SK-N-SH (cell line): ENCODE measurements around the gene LRRC42. TPM values are rescaled to one million over a fixed set of nuclear protein-coding genes. Genes with fewer than 3 reads are reported as not detected.
"Not testable (repeated sequence)": the region's sequence is repeated elsewhere in the genome, so short reads cannot be mapped to it uniquely, and the experiment has no call there.

Experiments
- CTCF ChIA-PET: fragments of 300-600, 350-600 bp; formaldehyde crosslinking; extraction: SDS; loops from one replicate; lab custom pipeline; 2021; lab: Yijun Ruan, JAX
- POLR2A ChIA-PET: fragments of 350-600 bp; sonication (Branson Sonifier 250); formaldehyde crosslinking; extraction: SDS; loops from one replicate; lab custom pipeline; 2020; ENCODE audit warnings: antibody characterized with exemption, inconsistent platforms; lab: Yijun Ruan, JAX
- DNase-seq: peaks from one replicate; pipeline ENCODE4 v3.0.0; 2012
- H2AFZ ChIP-seq: fragments of 200-600 bp; sonication (generic); 2 replicates; pipeline ENCODE4 v1.8.1; 2016; ENCODE audit warnings: antibody characterized with exemption, mild to moderate bottlenecking, low read depth
- H3F3A ChIP-seq: fragments of 200-600 bp; sonication (generic); replicated peaks from 2 replicates; pipeline ENCODE3; 2016; ENCODE audit warnings: antibody characterized with exemption, mild to moderate bottlenecking; ENCODE audit not compliant: insufficient read depth
- H3K27ac ChIP-seq, 2 experiments: fragments of 200-500 bp in 1 of 2; fragments of 200-600 bp in 1 of 2; sonication (Bioruptor generic) in 1 of 2; sonication (generic), shearing (Covaris generic) in 1 of 2; 2 replicates each; pipeline versions ENCODE4 v1.5.1 to v1.6.1; 2014 to 2016; ENCODE audit warnings: low read depth in 2 of 2, inconsistent platforms in 1 of 2, low read length in 1 of 2, mild to moderate bottlenecking in 1 of 2, mixed read lengths in 1 of 2
- H3K27me3 ChIP-seq: fragments of 200-600 bp; sonication (generic), shearing (Covaris generic); 2 replicates; pipeline ENCODE4 v1.6.1; 2016; ENCODE audit warnings: mixed run types; ENCODE audit not compliant: insufficient read depth
- H3K36me3 ChIP-seq, 2 experiments: fragments of 200-500 bp in 1 of 2; fragments of 200-600 bp in 1 of 2; sonication (Bioruptor generic) in 1 of 2; sonication (generic) in 1 of 2; replicated peaks in 1 of 2; 2 replicates each; pipeline versions ENCODE3 to v1.5.1; 2014 to 2016; ENCODE audit warnings: low read length in 1 of 2, mild to moderate bottlenecking in 1 of 2; ENCODE audit not compliant: insufficient read depth in 2 of 2, control insufficient read depth in 1 of 2
- H3K4me1 ChIP-seq, 2 experiments: fragments of 200-500 bp in 1 of 2; fragments of 200-600 bp in 1 of 2; sonication (Bioruptor generic) in 1 of 2; sonication (generic), shearing (Covaris generic) in 1 of 2; 2 replicates each; pipeline versions ENCODE4 v1.5.1 to v1.6.1; 2014 to 2016; ENCODE audit warnings: low read depth in 1 of 2, low read length in 1 of 2, mixed run types in 1 of 2; ENCODE audit not compliant: insufficient read depth in 2 of 2, control insufficient read depth in 1 of 2
- H3K4me2 ChIP-seq: fragments of 200-600 bp; sonication (generic), shearing (Covaris generic); 2 replicates; pipeline ENCODE4 v1.6.1; 2017; ENCODE audit warnings: mixed run types
- H3K4me3 ChIP-seq, 2 experiments: fragments of 200-500 bp in 1 of 2; fragments of 200-600 bp in 1 of 2; sonication (Bioruptor generic) in 1 of 2; sonication (generic), shearing (Covaris generic) in 1 of 2; 2 replicates each; pipeline versions ENCODE4 v1.5.1 to v1.8.1; 2014 to 2016; ENCODE audit warnings: low read depth in 2 of 2, inconsistent platforms in 1 of 2, low read length in 1 of 2, mild to moderate bottlenecking in 1 of 2, mixed read lengths in 1 of 2, moderate library complexity in 1 of 2
- H3K79me2 ChIP-seq: fragments of 200-600 bp; sonication (generic); 2 replicates; pipeline ENCODE4 v1.8.1; 2017; ENCODE audit warnings: mild to moderate bottlenecking; ENCODE audit not compliant: insufficient read depth
- H3K9ac ChIP-seq: fragments of 200-600 bp; sonication (generic); 2 replicates; pipeline ENCODE4 v1.6.1; 2017; ENCODE audit warnings: mixed run types
- H3K9me2 ChIP-seq: fragments of 200-600 bp; sonication (generic); 2 replicates; pipeline ENCODE4 v1.6.1; 2017; ENCODE audit warnings: mixed run types
- H3K9me3 ChIP-seq: fragments of 200-600 bp; sonication (generic); 2 replicates; pipeline ENCODE4 v1.6.1; 2017; ENCODE audit warnings: mixed run types, mild to moderate bottlenecking, moderate library complexity
- H4K20me1 ChIP-seq: fragments of 200-600 bp; sonication (generic); 2 replicates; pipeline ENCODE4 v1.6.1; 2017; ENCODE audit warnings: mild to moderate bottlenecking, mixed run types; ENCODE audit not compliant: insufficient read depth
- CHD2 ChIP-seq: fragments of 150-350 bp; IDR thresholded peaks from 2 replicates; pipeline ENCODE4 v1.6.1; 2018; ENCODE audit warnings: low read length; ENCODE audit not compliant: partially characterized antibody
- FOSL2 ChIP-seq: IDR thresholded peaks from 2 replicates; pipeline ENCODE4 v1.4.0; 2012; ENCODE audit warnings: low read depth, mild to moderate bottlenecking, moderate library complexity, borderline replicate concordance
- IRF3 ChIP-seq: fragments of 150-350 bp; IDR thresholded peaks from 2 replicates; pipeline ENCODE4 v1.6.1; 2016; ENCODE audit warnings: mild to moderate bottlenecking, low read depth, low read length
- MXI1 ChIP-seq: IDR thresholded peaks from 2 replicates; pipeline ENCODE4 v1.6.1; 2012; ENCODE audit warnings: mild to moderate bottlenecking, low read depth, low read length, improper control_type of control experiment
- NFIC ChIP-seq: IDR thresholded peaks from 2 replicates; pipeline ENCODE4 v1.4.0; 2012; ENCODE audit warnings: borderline replicate concordance
- PBX3 ChIP-seq: IDR thresholded peaks from 2 replicates; pipeline ENCODE4; 2012
- POLR2AphosphoS5 ChIP-seq: IDR thresholded peaks from 2 replicates; pipeline ENCODE4 v1.6.1; 2012; ENCODE audit warnings: low read depth, low read length
- TCF12 ChIP-seq: IDR thresholded peaks from 2 replicates; pipeline ENCODE4 v1.4.0; 2012
- USF2 ChIP-seq: fragments of 150-350 bp; IDR thresholded peaks from 2 replicates; pipeline ENCODE4 v1.6.1; 2017; ENCODE audit warnings: antibody characterized with exemption, low read length, low read depth, borderline replicate concordance
- YY1 ChIP-seq: IDR thresholded peaks from 2 replicates; pipeline ENCODE4 v1.4.0; 2012; ENCODE audit warnings: low read depth, mild to moderate bottlenecking
- ZBTB33 ChIP-seq: IDR thresholded peaks from 2 replicates; pipeline ENCODE4 v1.4.0; 2012; ENCODE audit warnings: low read depth, borderline replicate concordance
- WGBS: methylation state at CpG from one replicate; pipeline ENCODE4 v1.1.6; 2017; ENCODE audit warnings: low lambda C conversion rate; 5-methylcytosine and 5-hydroxymethylcytosine counted together
- polyA plus RNA-seq, 3 experiments: library from polyadenylated mRNA; depleted of rRNA; stranded (reverse); fragments of >200 nt; gene quantifications; 2 replicates each; pipeline ENCODE4 v1.2.3, GENCODE V29; 2012

The LRRC42 gene
- polyA plus RNA-seq, 1 of the 3 experiments (the other 2 are of a cell fraction) = 35.0 TPM

GRCh38 chr1:53967409-53968124, 21.4 kb downstream of the LRRC42 start (continued):
- no peak for TF ChIP-seq USF2
- no peak for TF ChIP-seq ZBTB33

GRCh38 chr1:53968125-53968513, 22.0 kb downstream of the LRRC42 start:
- 88% methylated on average over 2 of the region's 2 CpGs for WGBS
- Histone ChIP-seq H3K9me2 (no peaks in the 10 kb centered on the region), H3K27ac (no peak overlapping the region), H3K9ac (no peak overlapping the region), H3K9me3 (no peaks in the 10 kb centered on the region), H3F3A (peaks cover 11% of the 10 kb centered on the region), H3K27me3 (no peaks in the 10 kb centered on the region), H3K4me2 (no peak overlapping the region), H3K4me3 (no peak overlapping the region), H3K36me3 (peaks cover 50 to 57% of the 10 kb centered on the region in 2 experiments), H3K4me1 (no peaks in the 10 kb centered on the region), H4K20me1 (no peaks in the 10 kb centered on the region), H3K79me2 (no peaks in the 10 kb centered on the region), H2AFZ (no peak overlapping the region)
- ChIA-PET CTCF (interaction anchor here (1.3 kb wide), 1 partner anchor 90 kb away, joined by 3 read pairs; no protein-coding TSS in a partner anchor), POLR2A (no interaction called here)
- no peak for TF ChIP-seq YY1
- no peak for TF ChIP-seq CHD2
- TF ChIP-seq NFIC = no peak
- no peak for TF ChIP-seq MXI1
- TF ChIP-seq USF2 = no peak
- TF ChIP-seq FOSL2 = no peak
- no peak for TF ChIP-seq ZBTB33
- TF ChIP-seq TCF12 = no peak
- no peak for TF ChIP-seq POLR2AphosphoS5
- no peak for TF ChIP-seq IRF3
- TF ChIP-seq PBX3 = no peak
- DNase-seq = no peak

- H3K4me1 ChIP-seq, H3K9ac ChIP-seq, H3K27ac ChIP-seq, H3K27me3 ChIP-seq, H3K4me3 ChIP-seq, H3K79me2 ChIP-seq, H3K9me2 ChIP-seq, H3K4me2 ChIP-seq, H4K20me1 ChIP-seq, DNase-seq, H3K9me3 ChIP-seq, H2AFZ ChIP-seq, POLR2A ChIA-PET: not testable (repeated sequence)
- Histone ChIP-seq H3F3A (peaks cover 11% of the 10 kb centered on the region), H3K36me3 (peaks cover 41 to 55% of the 10 kb centered on the region in 2 experiments)
- CTCF ChIA-PET = interaction anchor here (9.7 kb wide), 1 partner anchor 9 kb away, joined by 47 read pairs; no protein-coding TSS in a partner anchor
- 93% methylated on average over 2 of the region's 2 CpGs for WGBS
These were observed 23.2 kb downstream of the LRRC42 start for GRCh38 chr1:53969323-53969722.
